OCI-M1 (cell line): ENCODE results near the gene GYG2.
"Not testable (repeated sequence)": the region's sequence is repeated elsewhere in the genome, so short reads cannot be mapped to it uniquely, and the experiment has no call there.

Experiments
- DNase-seq: peaks from one replicate; lab custom pipeline; 2025; lab: John Stamatoyannopoulos, UW

GYG2 gene

DNA sequence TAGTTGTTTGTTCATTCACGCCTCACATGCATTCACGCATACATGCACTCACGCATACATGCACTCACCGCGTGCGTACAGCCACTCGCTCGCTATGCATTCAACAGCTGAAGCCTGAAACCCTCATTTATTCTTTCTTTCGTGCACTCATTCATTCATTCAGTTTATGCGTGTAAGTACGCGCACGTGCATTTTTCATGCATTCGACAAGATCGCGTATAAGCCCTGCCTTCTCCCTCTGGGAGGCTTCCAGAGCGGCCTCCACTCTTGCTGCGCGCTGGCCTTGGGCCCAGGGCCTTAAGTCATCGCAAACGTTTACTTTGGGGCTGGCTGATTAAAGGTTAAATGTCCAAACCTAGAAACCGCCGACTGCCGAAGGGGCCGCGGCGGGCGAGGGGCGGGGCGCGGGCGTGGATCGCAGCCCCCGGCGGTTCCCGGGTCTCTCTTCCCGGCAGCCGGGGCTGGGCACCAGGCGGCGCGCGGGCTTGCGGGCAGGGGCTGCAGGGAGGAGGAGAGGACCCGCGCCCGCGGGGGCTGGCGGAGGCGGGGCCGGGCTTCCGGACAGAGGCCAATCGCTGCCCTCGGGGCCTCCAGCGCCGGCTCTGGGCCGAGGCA lies at the start of gene GYG2:
Gene GYG2, plus strand, starts transcription at position 587 of the 615 bp plus-strand sequence. CDS start 1,259 bp downstream, outside the sequence.
- peak; percentile 1 for DNase-seq

- not testable (repeated sequence) for DNase-seq
Observed at GRCh38 chrX:2780472-2781225, 48.1 kb upstream of the GYG2 start.

- no peak for DNase-seq
Observed at GRCh38 chrX:2781226-2781571, 47.5 kb upstream of the GYG2 start.

- DNase-seq, result peak; percentile 2
Observed at GRCh38 chrX:2781698-2782097, 47.0 kb upstream of the GYG2 start.

- no peak for DNase-seq
Observed at GRCh38 chrX:2782171-2782570, 46.6 kb upstream of the GYG2 start.

- no peak for DNase-seq
Observed at GRCh38 chrX:2782778-2783177, 46.0 kb upstream of the GYG2 start.

GRCh38 chrX:2784026-2784425 lies 44.7 kb upstream of the GYG2 start:
- DNase-seq, result no peak

DNA sequence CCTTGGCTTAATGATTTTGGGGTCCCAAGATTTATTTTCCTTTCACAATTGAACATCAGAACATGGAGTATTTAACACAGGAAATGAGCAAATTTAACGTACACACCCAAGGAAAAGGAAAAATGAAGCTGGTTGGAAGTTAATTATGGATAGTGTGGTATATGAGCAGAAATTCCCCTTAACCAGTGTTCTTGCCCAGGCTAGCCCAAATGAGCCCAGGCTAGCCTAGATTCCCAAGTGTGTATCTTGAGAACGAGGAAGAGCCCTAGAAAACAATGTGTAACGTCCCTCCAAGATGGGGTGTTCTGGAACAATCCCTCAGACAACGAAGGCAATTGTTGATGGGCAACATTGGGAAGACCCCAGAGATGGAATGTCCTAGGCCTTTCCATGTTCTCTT lies 43.2 kb upstream of the GYG2 start:
- no peak for DNase-seq

- DNase-seq, result no peak
Observed at GRCh38 chrX:2788980-2789379, 39.8 kb upstream of the GYG2 start.

DNA sequence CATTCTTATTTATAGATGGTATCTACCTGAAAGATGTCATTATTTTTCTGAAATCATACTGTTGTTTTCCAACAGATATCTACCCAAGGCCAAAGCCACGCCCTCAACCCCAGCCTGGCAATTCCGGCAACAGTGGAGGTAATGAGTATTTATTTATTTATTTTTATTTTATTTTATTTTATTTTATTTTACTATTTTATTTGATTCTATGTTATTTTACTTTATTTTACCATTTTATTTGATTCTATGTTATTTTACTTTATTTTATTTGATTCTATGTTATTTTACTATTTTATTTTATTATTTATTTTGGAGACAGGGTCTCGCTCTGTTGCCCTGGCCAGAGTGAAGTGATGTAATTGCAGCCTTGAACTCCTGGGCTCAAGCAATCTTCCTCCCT lies 39.2 kb upstream of the GYG2 start:
- DNase-seq, result no peak

DNA sequence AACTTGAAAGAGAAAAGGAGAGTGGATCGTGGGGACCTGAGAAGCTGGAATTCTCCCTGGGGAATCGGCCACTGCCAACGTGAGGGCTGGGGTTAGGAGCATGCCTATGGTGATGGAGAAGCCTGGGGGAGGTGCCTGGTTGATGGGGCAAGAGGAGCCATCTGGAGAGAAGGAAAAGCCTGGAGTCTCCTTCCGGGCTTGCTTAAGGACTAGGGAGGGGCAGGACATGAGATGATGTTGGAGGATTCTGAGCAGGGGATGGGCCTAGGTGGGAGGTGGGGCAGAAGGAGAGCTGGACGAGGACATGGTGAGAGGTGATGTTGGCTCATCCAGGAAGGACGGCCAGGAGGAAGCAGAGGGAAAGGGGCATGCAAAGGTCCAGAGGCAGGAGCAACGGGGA lies 35.0 kb upstream of the GYG2 start:
- DNase-seq, result no peak

DNA sequence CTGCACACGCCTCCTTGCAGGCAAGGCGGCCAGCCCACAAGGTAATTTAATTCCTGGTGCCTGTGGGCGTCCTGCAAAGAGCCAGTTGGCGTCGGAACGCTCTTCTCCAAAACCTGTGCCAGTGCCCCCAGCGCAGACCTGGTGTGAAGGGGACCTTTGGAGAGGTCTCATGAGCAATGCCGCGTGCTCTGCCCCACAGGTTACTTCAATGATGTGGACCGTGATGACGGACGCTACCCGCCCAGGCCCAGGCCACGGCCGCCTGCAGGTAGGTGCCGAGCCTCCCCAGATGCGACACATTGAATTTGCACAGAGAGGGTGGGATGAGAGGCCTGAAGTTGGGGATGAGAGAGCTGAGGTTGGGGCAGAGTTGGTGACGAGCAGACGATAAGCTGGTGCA lies 34.4 kb upstream of the GYG2 start:
- DNase-seq, result no peak

DNA sequence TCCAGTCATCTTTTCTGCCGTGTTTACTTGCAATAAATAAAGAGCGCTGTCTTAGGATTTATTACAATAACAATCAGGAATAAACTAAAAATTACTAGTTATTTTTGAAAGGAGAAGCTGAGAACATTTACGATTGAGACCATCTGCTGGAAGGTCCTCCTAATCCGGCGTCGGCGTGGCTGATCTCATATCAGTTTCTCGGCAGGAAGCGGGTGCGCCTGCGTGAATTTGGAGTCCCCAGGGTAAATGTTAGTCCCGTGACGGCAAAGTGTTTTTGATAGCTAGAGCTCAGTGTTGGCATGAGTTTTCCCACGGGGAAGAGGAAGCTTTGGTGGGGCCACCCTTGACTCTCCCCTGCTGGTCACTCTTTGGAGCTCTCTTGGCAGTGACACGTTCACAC lies 31.9 kb upstream of the GYG2 start:
- peak; percentile 0 for DNase-seq

DNA sequence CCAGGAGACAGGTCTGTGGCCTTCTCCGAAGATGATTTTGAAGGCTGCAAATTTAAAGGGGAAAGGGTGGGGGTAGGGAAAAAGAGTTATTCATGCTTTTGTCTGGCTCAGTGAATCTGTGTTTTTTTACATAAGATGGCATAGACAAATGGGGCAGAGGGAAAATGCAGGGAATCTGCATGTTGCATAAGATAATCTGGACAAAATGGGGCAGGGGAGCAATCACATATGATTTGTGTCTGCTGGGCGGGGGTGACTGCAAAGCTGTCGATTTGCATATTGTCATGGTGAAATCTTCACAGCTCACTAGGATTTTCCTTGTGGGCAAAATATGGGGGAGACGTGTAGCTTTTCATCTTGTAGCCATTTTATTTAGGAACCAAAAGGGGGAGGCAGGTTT lies 29.4 kb upstream of the GYG2 start:
- DNase-seq, result no peak

GRCh38 chrX:2799980-2800379 lies 28.8 kb upstream of the GYG2 start:
- DNase-seq, result not testable (repeated sequence)

GRCh38 chrX:2801223-2801622 lies 27.5 kb upstream of the GYG2 start:
- no peak for DNase-seq

- DNase-seq, result peak; percentile 31
Observed at GRCh38 chrX:2802376-2803090, 26.2 kb upstream of the GYG2 start.

GRCh38 chrX:2803486-2803885 lies 25.2 kb upstream of the GYG2 start:
- not testable (repeated sequence) for DNase-seq

DNA sequence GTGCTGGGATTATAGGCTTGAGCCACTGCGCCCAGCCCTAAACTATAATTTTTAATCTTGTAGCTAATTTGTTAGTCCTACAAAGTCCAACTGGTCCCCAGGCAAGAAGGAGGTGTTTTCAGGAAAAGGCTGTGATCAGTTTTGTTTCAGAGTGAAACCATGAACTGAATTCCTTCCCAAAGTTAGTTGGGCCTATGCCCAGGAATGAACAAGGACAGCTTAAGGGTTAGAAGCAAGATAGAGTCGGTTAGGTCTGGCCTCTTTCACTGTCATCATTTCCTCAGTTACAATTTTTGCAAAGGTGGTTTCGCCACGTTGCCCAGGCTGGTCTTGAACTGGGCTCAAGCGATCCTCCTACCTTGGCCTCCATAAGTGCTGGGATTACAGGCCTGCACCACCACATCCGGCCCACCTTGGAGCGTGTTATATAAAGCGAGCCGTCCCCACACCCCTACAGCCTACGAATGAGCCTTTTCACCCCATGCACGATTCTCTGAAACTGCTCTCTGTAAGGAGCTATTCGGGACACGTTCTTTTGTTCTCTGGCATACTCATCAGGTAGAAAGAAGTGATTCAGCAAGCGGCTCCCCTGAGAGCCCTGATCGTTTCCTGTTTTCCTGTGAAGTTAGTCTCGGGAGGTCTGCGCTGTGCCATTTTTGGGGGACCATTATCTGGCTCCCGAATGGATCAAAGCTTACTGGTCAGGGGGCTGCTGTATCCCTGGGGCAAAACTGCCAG lies 24.5 kb upstream of the GYG2 start:
- not testable (repeated sequence) for DNase-seq

DNA sequence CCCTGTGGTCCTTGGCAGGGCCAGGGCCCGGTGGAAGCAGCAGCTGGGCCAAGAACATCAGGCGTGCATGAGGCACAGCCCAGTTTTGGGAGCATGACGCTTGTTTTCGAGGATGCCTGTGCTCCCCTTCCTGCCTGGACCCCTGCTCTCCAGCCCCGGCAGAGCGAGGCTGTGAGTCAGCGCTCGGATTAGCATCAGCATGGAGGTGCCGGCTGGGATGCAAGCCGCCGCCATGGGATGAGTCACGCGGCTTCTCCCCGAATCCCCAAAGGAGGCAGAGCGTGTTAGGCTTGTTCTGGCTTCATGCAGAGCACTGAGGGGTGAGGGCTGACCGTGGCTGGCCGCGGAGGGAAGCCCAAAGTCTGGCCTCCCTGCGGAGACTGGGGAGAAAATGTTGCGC lies 23.9 kb upstream of the GYG2 start:
- not testable (repeated sequence) for DNase-seq

GRCh38 chrX:2811271-2811670 lies 17.5 kb upstream of the GYG2 start:
- DNase-seq, result no peak

DNA sequence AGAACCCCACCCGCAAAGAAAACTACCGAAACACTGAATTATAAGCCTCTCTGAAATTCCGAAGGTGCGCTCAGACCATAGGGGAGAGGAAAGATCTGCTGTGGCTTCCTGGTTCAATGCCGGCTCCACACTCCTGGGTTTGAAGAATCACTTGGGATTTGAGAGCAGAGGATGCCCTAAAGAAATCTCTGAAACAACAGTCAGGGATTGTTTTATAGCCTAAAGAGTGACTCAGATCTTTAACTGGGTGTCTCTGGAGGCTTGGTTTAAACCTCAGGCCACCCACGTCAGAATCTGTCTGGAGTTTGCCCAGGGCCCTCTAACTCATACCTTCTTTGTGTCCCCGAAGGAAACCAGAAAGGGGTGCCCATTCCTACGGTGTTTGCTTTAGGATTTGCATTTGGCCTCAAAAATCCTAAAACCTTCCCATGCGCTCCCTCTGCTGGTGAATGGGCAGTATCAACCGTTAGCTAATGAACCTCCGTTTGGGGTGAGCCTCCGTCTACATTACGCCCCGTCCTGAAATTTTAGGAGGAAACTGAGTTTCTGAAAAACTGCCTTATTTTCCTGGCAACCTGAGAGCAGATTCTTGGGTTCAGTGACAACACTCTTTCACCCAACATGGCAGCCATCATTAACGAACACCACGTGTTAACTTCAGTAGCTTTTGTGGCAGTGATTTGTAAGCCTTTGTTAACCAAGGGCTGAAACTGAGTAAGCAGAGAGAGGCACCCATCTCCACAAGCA lies 16.4 kb upstream of the GYG2 start:
- DNase-seq, result peak; percentile 63
